WTC11 (cell line): Measurements from ENCODE around the gene GPC5. TPM values are rescaled to one million over a fixed set of nuclear protein-coding genes. Genes with fewer than 3 reads are reported as not detected.

Experiments
- ATAC-seq: fragments of 200-7000 bp; cut with Tn5 transposase; 2 replicates; pipeline ENCODE4 v1.10.0; 2021; ENCODE audit warnings: mild to moderate bottlenecking, moderate library complexity
- CTCF ChIA-PET: fragments of 300-600 bp; sonication (Branson Sonifier 250); formaldehyde crosslinking; loops from one replicate; lab custom pipeline; 2021; ENCODE audit warnings: antibody characterized with exemption; lab: Charles Lee
- POLR2A ChIA-PET: fragments of 350-600 bp; sonication (Branson Sonifier 250); formaldehyde crosslinking; loops from one replicate; lab custom pipeline; 2021; ENCODE audit warnings: antibody characterized with exemption; lab: Charles Lee
- DNase-seq: peaks from one replicate; pipeline ENCODE4 v3.0.0; 2021; ENCODE audit warnings: low spot score
- H3K27ac Mint-ChIP-seq: 2 replicates; pipeline ENCODE4 v1.8.0; 2021; ENCODE audit warnings: mixed read lengths
- H3K27me3 Mint-ChIP-seq: 2 replicates; pipeline ENCODE4 v1.8.0; 2021; ENCODE audit warnings: low read depth, mild to moderate bottlenecking, moderate library complexity, mixed read lengths
- H3K36me3 Mint-ChIP-seq: 2 replicates; pipeline ENCODE4 v1.8.0; 2021; ENCODE audit warnings: mixed read lengths
- H3K4me1 Mint-ChIP-seq: 2 replicates; pipeline ENCODE4 v1.8.0; 2022; ENCODE audit warnings: mixed read lengths
- H3K4me3 Mint-ChIP-seq: 2 replicates; pipeline ENCODE4 v1.8.0; 2021; ENCODE audit warnings: mild to moderate bottlenecking, moderate library complexity, mixed read lengths
- H3K9me3 Mint-ChIP-seq: 2 replicates; pipeline ENCODE4 v1.8.0; 2021; ENCODE audit warnings: mixed read lengths
- ATF3 ChIP-seq: sonication (generic); formaldehyde crosslinking; conservative IDR thresholded peaks from 2 replicates; pipeline ENCODE4 v1.8.1; 2022; ENCODE audit warnings: mild to moderate bottlenecking, missing genetic modification reagents
- GABPB1 ChIP-seq: sonication (generic); formaldehyde crosslinking; IDR thresholded peaks from 2 replicates; pipeline ENCODE4 v1.8.1; 2023; ENCODE audit warnings: mild to moderate bottlenecking, missing genetic modification reagents
- IRF2 ChIP-seq: sonication (generic); formaldehyde crosslinking; IDR thresholded peaks from 2 replicates; pipeline ENCODE4 v1.8.0; 2022; ENCODE audit warnings: low read depth, missing genetic modification reagents, borderline replicate concordance
- KAT7 ChIP-seq: sonication (generic); formaldehyde crosslinking; IDR thresholded peaks from 2 replicates; pipeline ENCODE4 v1.8.1; 2023; ENCODE audit warnings: missing genetic modification reagents, mild to moderate bottlenecking, borderline replicate concordance
- MLX ChIP-seq: sonication (generic); formaldehyde crosslinking; IDR thresholded peaks from 2 replicates; pipeline ENCODE4 v1.8.1; 2023; ENCODE audit warnings: mild to moderate bottlenecking, missing genetic modification reagents, moderate library complexity
- MYBL2 ChIP-seq: sonication (generic); formaldehyde crosslinking; IDR thresholded peaks from 2 replicates; pipeline ENCODE4 v1.8.1; 2023; ENCODE audit warnings: mild to moderate bottlenecking, moderate library complexity, missing genetic modification reagents
- OVOL2 ChIP-seq: fragments of 250-450 bp; sonication (Bioruptor Pico); IDR thresholded peaks from 2 replicates; pipeline ENCODE4 v1.9.0; 2021; ENCODE audit warnings: mild to moderate bottlenecking, borderline replicate concordance
- PRRX2 ChIP-seq: fragments of 250-450 bp; sonication (Bioruptor Pico); IDR thresholded peaks from 2 replicates; pipeline ENCODE4 v1.8.0; 2021; ENCODE audit warnings: mild to moderate bottlenecking
- RELA ChIP-seq: sonication (generic); formaldehyde crosslinking; IDR thresholded peaks from 2 replicates; pipeline ENCODE4 v1.8.1; 2022; ENCODE audit warnings: missing genetic modification reagents, mild to moderate bottlenecking, borderline replicate concordance
- SMAD3 ChIP-seq: sonication (generic); formaldehyde crosslinking; IDR thresholded peaks from 2 replicates; pipeline ENCODE4 v1.8.0; 2022; ENCODE audit warnings: missing genetic modification reagents, mild to moderate bottlenecking, borderline replicate concordance
- ZBTB43 ChIP-seq: sonication (generic); formaldehyde crosslinking; IDR thresholded peaks from 2 replicates; pipeline ENCODE4 v1.8.1; 2023; ENCODE audit warnings: mild to moderate bottlenecking, missing genetic modification reagents
- ZMAT4 ChIP-seq: fragments of 250-450 bp; sonication (Bioruptor Pico); IDR thresholded peaks from 2 replicates; pipeline ENCODE4 v1.9.0; 2021; ENCODE audit warnings: mild to moderate bottlenecking
- ZNF232 ChIP-seq: sonication (generic); formaldehyde crosslinking; IDR thresholded peaks from 2 replicates; pipeline ENCODE4 v1.8.0; 2022; ENCODE audit warnings: mild to moderate bottlenecking, missing genetic modification reagents
- ZNF263 ChIP-seq: sonication (generic); formaldehyde crosslinking; IDR thresholded peaks from 2 replicates; pipeline ENCODE4 v1.8.1; 2022; ENCODE audit warnings: low read depth, mild to moderate bottlenecking, moderate library complexity, missing genetic modification reagents
- ZNF416 ChIP-seq: fragments of 250-450 bp; sonication (Bioruptor Pico); IDR thresholded peaks from 2 replicates; pipeline ENCODE4 v1.9.0; 2021; ENCODE audit warnings: mild to moderate bottlenecking, inconsistent platforms
- ZNF425 ChIP-seq: fragments of 250-450 bp; sonication (Bioruptor Pico); conservative IDR thresholded peaks from 2 replicates; pipeline ENCODE4 v1.9.0; 2021; ENCODE audit warnings: mild to moderate bottlenecking
- ZNF512 ChIP-seq: sonication (generic); formaldehyde crosslinking; IDR thresholded peaks from 2 replicates; pipeline ENCODE4 v1.8.1; 2022; ENCODE audit warnings: missing genetic modification reagents, borderline replicate concordance
- total RNA-seq: library from RNA; stranded (reverse); gene quantifications from 3 replicates; pipeline ENCODE4 v1.2.3, GENCODE V29; 2021
- TF ChIP-seq, protein P1 (sequence below): sonication (generic); formaldehyde crosslinking; IDR thresholded peaks from 2 replicates; pipeline ENCODE4 v1.8.1; 2023; ENCODE audit warnings: mild to moderate bottlenecking, missing genetic modification reagents
- TF ChIP-seq, protein P2 (sequence below): fragments of 250-450 bp; sonication (Bioruptor Pico); IDR thresholded peaks from 2 replicates; pipeline ENCODE4 v1.8.0; 2021; ENCODE audit warnings: mild to moderate bottlenecking
- TF ChIP-seq, protein P3 (sequence below): sonication (generic); formaldehyde crosslinking; IDR thresholded peaks from 2 replicates; pipeline ENCODE4 v1.8.0; 2023; ENCODE audit warnings: mild to moderate bottlenecking, missing genetic modification reagents

The GPC5 gene
- total RNA-seq, 1 experiment from 2014 or later, result 0.46 TPM

DNA sequence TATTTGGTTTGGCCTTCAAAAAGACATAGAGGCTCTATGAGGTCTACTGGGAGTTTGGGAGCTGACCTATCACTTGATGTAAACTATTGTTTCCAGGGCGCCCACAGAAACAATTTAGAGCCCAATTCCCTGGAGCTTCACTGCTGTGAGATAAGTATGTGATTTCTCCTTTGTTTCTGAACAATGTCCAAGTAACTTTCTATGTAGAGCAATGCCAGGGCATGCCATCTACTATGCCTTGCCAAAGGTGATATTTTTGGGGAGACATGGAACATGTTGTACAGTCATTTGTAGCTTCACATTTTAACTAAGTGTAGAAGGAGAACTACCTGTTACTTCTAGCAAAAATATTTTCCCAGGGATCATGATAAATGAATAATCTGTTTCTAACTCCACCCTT lies 872.6 kb downstream of the GPC5 start:
- Mint-ChIP-seq H3K36me3 (no peaks in the 10 kb centered on the region), H3K27ac (no peak overlapping the region), H3K9me3 (no peaks in the 10 kb centered on the region), H3K27me3 (no peaks in the 10 kb centered on the region), H3K4me1 (peaks cover 8% of the 10 kb centered on the region), H3K4me3 (no peak overlapping the region)
- POLR2A ChIA-PET, result no interaction called here
- TF ChIP-seq ZMAT4 (no peak), ATF3 (CRISPR knock-in tag) (no peak), IRF2 (no peak), ZNF232 (CRISPR knock-in tag) (no peak), ZNF512 (no peak), MLX (no peak), ZNF263 (CRISPR knock-in tag) (no peak)
- DNase-seq (no peak), ATAC-seq (no peak)
- CTCF ChIA-PET, result no interaction called here

- no peaks in the 10 kb centered on the region for H3K27me3 Mint-ChIP-seq
Observed at GRCh38 chr13:92272177-92272576, 873.8 kb downstream of the GPC5 start.

More at GRCh38 chr13:92272177-92272576, 873.8 kb downstream of the GPC5 start:
- POLR2A ChIA-PET, result no interaction called here
- DNase-seq (no peak), ATAC-seq (no peak)
- Mint-ChIP-seq H3K4me3 (no peak overlapping the region), H3K36me3 (no peaks in the 10 kb centered on the region), H3K9me3 (no peaks in the 10 kb centered on the region), H3K27ac (no peak overlapping the region), H3K4me1 (0 out of 2 replicates have a peak, but pooled peaks cover 2% of the 10 kb centered on the region)
- CTCF ChIA-PET, result no interaction called here
- TF ChIP-seq KAT7 (CRISPR knock-in tag), result no peak
- no peak for TF ChIP-seq ZMAT4
- no peak for TF ChIP-seq MYBL2 (CRISPR knock-in tag)
- no peak for TF ChIP-seq PRRX2 (CRISPR knock-in tag)
- no peak for TF ChIP-seq SMAD3 (CRISPR knock-in tag)
- TF ChIP-seq, protein P1, sequence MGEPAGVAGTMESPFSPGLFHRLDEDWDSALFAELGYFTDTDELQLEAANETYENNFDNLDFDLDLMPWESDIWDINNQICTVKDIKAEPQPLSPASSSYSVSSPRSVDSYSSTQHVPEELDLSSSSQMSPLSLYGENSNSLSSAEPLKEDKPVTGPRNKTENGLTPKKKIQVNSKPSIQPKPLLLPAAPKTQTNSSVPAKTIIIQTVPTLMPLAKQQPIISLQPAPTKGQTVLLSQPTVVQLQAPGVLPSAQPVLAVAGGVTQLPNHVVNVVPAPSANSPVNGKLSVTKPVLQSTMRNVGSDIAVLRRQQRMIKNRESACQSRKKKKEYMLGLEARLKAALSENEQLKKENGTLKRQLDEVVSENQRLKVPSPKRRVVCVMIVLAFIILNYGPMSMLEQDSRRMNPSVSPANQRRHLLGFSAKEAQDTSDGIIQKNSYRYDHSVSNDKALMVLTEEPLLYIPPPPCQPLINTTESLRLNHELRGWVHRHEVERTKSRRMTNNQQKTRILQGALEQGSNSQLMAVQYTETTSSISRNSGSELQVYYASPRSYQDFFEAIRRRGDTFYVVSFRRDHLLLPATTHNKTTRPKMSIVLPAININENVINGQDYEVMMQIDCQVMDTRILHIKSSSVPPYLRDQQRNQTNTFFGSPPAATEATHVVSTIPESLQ (CRISPR knock-in tag), result no peak
- TF ChIP-seq, protein P2, sequence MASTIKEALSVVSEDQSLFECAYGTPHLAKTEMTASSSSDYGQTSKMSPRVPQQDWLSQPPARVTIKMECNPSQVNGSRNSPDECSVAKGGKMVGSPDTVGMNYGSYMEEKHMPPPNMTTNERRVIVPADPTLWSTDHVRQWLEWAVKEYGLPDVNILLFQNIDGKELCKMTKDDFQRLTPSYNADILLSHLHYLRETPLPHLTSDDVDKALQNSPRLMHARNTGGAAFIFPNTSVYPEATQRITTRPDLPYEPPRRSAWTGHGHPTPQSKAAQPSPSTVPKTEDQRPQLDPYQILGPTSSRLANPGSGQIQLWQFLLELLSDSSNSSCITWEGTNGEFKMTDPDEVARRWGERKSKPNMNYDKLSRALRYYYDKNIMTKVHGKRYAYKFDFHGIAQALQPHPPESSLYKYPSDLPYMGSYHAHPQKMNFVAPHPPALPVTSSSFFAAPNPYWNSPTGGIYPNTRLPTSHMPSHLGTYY (CRISPR knock-in tag), result no peak
- TF ChIP-seq IRF2, result no peak
- TF ChIP-seq, protein P3, sequence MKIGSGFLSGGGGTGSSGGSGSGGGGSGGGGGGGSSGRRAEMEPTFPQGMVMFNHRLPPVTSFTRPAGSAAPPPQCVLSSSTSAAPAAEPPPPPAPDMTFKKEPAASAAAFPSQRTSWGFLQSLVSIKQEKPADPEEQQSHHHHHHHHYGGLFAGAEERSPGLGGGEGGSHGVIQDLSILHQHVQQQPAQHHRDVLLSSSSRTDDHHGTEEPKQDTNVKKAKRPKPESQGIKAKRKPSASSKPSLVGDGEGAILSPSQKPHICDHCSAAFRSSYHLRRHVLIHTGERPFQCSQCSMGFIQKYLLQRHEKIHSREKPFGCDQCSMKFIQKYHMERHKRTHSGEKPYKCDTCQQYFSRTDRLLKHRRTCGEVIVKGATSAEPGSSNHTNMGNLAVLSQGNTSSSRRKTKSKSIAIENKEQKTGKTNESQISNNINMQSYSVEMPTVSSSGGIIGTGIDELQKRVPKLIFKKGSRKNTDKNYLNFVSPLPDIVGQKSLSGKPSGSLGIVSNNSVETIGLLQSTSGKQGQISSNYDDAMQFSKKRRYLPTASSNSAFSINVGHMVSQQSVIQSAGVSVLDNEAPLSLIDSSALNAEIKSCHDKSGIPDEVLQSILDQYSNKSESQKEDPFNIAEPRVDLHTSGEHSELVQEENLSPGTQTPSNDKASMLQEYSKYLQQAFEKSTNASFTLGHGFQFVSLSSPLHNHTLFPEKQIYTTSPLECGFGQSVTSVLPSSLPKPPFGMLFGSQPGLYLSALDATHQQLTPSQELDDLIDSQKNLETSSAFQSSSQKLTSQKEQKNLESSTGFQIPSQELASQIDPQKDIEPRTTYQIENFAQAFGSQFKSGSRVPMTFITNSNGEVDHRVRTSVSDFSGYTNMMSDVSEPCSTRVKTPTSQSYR (CRISPR knock-in tag), result no peak
- TF ChIP-seq ZNF416 (CRISPR knock-in tag), result no peak
- no peak for TF ChIP-seq ZNF425 (CRISPR knock-in tag)
- no peak for TF ChIP-seq RELA (CRISPR knock-in tag)
- no peak for TF ChIP-seq OVOL2
- TF ChIP-seq ZBTB43 (CRISPR knock-in tag), result no peak
- TF ChIP-seq GABPB1 (CRISPR knock-in tag), result no peak
